GM12873 (cell line): ENCODE data around the gene SCYGR8.

Experiments
- TF ChIP-seq, protein P1 (sequence below): IDR thresholded peaks from 2 replicates; pipeline ENCODE4 v1.5.1; 2012; ENCODE audit warnings: low read depth, mild to moderate bottlenecking, moderate library complexity, low read length, control low read depth; ENCODE audit not compliant: insufficient read depth; ENCODE audit errors: missing control alignments

Gene SCYGR8

DNA sequence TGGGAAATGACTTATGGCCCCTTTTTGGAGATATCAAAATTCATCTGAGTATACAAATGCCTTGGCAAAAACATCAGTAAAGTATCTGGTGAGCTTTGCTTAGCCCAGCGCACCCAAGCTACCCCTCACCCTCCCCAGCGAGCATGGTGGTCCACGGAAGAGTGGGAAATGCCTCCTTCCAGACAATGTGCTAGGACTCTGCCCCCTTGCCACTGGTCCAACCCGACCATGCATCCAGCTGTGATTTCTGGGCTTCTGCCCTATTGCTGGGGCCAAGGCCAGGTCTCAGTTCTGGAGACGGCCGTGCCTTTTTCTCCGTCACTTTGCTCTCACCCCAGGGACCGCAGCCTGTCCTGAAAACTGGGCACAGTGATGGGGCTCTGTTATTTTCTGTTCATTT, 36.1 kb downstream of the SCYGR8 start:
- TF ChIP-seq, protein P1, sequence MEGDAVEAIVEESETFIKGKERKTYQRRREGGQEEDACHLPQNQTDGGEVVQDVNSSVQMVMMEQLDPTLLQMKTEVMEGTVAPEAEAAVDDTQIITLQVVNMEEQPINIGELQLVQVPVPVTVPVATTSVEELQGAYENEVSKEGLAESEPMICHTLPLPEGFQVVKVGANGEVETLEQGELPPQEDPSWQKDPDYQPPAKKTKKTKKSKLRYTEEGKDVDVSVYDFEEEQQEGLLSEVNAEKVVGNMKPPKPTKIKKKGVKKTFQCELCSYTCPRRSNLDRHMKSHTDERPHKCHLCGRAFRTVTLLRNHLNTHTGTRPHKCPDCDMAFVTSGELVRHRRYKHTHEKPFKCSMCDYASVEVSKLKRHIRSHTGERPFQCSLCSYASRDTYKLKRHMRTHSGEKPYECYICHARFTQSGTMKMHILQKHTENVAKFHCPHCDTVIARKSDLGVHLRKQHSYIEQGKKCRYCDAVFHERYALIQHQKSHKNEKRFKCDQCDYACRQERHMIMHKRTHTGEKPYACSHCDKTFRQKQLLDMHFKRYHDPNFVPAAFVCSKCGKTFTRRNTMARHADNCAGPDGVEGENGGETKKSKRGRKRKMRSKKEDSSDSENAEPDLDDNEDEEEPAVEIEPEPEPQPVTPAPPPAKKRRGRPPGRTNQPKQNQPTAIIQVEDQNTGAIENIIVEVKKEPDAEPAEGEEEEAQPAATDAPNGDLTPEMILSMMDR: no peak

DNA sequence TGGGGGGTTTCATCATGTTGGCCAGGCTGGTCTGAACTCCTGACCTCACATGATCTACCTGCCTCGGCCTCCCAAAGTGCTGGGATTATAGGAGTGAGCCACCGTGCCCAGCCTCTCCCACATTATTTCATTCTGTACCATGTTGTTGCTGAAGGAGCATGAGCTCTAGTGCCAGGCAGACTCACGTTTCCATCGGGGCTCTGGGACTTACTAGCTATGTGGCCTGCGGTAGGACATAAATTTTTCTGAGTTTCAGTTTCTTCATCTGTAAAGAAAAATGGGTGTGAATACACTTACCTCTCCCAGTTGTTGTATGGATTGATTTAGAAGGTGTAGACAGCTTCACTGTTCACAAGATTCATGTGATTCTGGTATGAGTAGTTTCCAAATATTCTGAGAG, 37.1 kb downstream of the SCYGR8 start:
- TF ChIP-seq, protein P1: no peak

DNA sequence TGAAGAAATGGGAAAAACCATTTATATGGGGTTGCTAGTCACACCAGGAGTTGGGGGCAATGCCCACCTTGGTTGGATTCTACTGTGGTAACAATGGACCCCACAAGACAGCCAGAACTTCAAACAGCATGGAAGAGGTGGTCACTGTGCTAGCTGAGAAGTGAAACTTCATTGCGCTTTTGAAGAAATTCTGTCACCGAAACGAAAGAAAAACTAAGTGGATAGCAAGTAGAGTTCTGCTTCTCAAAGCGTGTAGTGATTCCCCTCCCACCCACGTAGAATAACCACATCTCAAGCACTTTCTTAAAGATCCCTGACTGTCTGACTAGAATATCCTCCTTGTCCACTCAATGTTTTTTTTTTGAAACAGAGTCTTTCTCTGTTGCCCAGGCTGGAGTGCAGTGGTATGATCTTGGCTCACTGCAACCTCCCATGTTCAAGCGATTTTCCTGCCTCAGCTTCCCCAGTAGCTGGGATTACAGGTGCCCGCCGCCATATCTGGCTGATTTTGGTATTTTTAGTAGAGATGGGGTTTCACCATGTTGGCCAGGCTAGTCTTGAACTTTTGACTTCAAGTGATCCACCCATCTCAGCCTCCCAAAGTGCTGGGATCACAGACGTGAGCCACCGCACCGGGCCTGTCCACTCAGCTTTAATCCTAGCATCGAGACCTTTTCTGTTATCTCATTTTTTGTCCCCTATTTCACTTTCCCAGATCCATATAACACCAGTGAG, 37.9 kb downstream of the SCYGR8 start:
- TF ChIP-seq, protein P1: no peak

DNA sequence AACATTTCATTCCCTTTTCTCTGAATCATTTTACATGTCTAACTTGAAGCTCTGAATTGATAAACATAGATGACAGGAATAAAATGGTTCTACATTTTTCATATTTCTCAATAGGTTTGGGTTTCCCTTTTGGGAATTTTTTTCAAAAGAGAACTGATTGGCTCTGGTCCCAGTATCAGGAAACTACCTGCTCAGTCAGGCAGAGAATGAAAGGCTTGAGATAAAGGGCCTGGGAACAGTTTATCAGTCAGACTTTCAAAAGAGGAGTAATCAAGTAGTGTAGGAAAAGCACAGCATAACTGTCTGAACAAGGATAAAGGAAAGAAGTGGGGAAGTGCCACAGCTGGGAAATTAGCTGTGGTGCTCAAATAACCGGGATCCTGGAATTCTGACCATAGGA, 39.6 kb downstream of the SCYGR8 start:
- TF ChIP-seq, protein P1: no peak

DNA sequence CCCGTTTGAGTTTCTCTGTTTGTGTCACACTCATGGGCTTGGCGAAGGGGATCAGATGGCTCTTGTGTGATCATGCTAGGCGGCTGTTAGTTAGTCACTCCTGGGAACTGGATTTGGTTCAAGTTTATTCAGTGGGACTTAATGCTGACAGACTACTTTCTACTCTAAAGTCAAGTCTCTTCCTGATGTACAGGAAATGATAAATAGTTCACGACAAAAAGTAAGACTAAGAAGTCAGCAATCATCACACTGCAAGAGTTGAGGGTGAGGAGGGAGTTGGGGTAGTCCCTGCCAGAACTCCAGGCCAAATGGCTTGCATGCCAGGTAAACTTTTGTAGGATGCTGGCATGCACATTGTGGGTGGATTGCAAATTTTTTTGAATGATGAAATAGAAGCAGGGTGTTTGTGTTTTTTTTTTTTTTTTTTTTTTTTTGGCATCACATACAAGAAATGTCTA, 42.9 kb downstream of the SCYGR8 start:
- TF ChIP-seq, protein P1: no peak

DNA sequence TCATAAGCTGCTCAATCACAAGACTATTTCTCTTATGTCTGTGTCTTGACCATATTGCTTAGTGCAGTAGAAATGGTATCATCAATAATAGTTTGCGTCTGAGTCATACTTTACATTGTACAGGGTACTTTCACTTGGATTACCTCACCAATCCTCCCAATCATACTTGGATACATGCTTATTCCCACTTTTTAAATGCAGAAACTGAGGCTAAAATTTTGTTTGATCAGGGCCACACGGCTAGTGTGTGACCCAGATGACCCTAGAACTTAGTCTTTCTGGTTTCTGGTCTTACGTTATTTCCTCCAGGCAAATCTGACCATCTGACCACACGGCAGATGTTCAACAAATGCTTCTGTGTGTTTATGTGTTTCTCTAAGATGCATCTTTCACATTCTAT, 44.1 kb downstream of the SCYGR8 start:
- TF ChIP-seq, protein P1: no peak

DNA sequence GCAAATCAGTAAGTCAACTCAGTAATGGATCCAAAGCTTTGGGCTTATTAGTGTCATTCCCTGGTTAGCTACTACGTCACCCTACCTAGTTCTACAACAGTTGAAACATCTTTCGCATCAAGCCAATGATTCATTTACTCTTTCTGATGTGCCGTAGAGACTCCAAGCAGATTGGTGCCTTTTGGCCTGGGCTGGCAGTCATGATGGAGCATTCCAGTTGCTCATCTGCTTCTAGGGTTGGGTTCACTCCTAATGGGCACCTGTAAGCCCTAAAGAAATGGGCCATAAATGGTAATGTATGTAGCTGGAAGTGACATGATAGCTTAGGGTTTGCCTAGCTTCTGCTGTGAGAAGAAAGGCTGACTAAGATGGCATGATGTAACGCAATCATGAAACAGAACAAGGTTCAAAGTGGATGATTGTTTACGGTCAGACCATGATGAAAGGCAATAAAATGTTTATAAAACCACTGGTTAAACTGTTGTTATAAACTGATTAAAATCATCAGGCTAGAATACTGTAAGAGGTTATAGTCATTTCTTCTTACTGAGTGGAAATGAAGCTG, 47.5 kb downstream of the SCYGR8 start:
- TF ChIP-seq, protein P1: no peak
